ENCODE results near the gene PALM3.

- TF ChIP-seq SMAD5 (IDR thresholded peaks at IDR 0.05; ENCODE audit: low read depth) = no peak
- no peak for TF ChIP-seq GABPA (IDR thresholded peaks at IDR 0.05; ENCODE audit: low read depth)
- no peak for TF ChIP-seq MAX (IDR thresholded peaks at IDR 0.05; ENCODE audit: low read depth, low read length)
- no peak for TF ChIP-seq MYC (IDR thresholded peaks at IDR 0.05; ENCODE audit: insufficient read depth, insufficient read length, insufficient replicate concordance, low read length, severe bottlenecking)
- TF ChIP-seq BCL11A (IDR thresholded peaks at IDR 0.05; ENCODE audit: low read depth, low read length) = no peak
- TF ChIP-seq, protein P1, sequence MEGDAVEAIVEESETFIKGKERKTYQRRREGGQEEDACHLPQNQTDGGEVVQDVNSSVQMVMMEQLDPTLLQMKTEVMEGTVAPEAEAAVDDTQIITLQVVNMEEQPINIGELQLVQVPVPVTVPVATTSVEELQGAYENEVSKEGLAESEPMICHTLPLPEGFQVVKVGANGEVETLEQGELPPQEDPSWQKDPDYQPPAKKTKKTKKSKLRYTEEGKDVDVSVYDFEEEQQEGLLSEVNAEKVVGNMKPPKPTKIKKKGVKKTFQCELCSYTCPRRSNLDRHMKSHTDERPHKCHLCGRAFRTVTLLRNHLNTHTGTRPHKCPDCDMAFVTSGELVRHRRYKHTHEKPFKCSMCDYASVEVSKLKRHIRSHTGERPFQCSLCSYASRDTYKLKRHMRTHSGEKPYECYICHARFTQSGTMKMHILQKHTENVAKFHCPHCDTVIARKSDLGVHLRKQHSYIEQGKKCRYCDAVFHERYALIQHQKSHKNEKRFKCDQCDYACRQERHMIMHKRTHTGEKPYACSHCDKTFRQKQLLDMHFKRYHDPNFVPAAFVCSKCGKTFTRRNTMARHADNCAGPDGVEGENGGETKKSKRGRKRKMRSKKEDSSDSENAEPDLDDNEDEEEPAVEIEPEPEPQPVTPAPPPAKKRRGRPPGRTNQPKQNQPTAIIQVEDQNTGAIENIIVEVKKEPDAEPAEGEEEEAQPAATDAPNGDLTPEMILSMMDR (IDR thresholded peaks at IDR 0.05 in 2 of 3, conservative IDR thresholded peaks at IDR 0.05 in 1 of 3; ENCODE audit: control insufficient read depth in 2 of 3, extremely low read depth in 1 of 3, insufficient read depth in 1 of 3, low read depth in 3 of 3, low read length in 3 of 3) = no peak
- no peak for TF ChIP-seq SIN3A (IDR thresholded peaks at IDR 0.05; ENCODE audit: low read depth, low read length)
- no peak for TF ChIP-seq POLR2A (IDR thresholded peaks at IDR 0.05; ENCODE audit: low read depth, low read length)
- no peak for TF ChIP-seq ZNF622 (IDR thresholded peaks at IDR 0.05)
- TF ChIP-seq, protein P2, sequence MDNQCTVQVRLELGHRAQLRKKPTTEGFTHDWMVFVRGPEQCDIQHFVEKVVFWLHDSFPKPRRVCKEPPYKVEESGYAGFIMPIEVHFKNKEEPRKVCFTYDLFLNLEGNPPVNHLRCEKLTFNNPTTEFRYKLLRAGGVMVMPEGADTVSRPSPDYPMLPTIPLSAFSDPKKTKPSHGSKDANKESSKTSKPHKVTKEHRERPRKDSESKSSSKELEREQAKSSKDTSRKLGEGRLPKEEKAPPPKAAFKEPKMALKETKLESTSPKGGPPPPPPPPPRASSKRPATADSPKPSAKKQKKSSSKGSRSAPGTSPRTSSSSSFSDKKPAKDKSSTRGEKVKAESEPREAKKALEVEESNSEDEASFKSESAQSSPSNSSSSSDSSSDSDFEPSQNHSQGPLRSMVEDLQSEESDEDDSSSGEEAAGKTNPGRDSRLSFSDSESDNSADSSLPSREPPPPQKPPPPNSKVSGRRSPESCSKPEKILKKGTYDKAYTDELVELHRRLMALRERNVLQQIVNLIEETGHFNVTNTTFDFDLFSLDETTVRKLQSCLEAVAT (IDR thresholded peaks at IDR 0.05) = peak; percentile 98
- TF ChIP-seq EP300 (IDR thresholded peaks at IDR 0.05; ENCODE audit: borderline replicate concordance in 1 of 2, control insufficient read depth in 1 of 2, low read depth in 2 of 2, low read length in 2 of 2) = peak in 1 of 2 experiments; percentile 56; a peak in 1 of 4 replicates
- TF ChIP-seq GATAD2B (conservative IDR thresholded peaks at IDR 0.05; ENCODE audit: low read depth) = peak; percentile 58; the same call in 1 of the 2 replicates
- no peak for TF ChIP-seq SREBF2 (IDR thresholded peaks at IDR 0.05; ENCODE audit: low read length)
- no peak for TF ChIP-seq ZNF274 (IDR thresholded peaks at IDR 0.05; ENCODE audit: insufficient read depth, insufficient read length)
Observed at GRCh38 chr19:14015524-14016035, 46.3 kb downstream of the PALM3 start.

All from GM12878 (cell line).